HG03469 (cell line): ENCODE results near the gene GRIP1.

Experiments used
- ATAC-seq: cut with Tn5 transposase; IDR thresholded peaks from one replicate; pipeline ENCODE4 v1.9.1; 2021; ENCODE audit warnings: mild to moderate bottlenecking, moderate library complexity, moderate number of reproducible peaks; ENCODE audit not compliant: unreplicated experiment

GRIP1 gene

GRCh38 chr12:66603981-66604479, 74.8 kb downstream of the GRIP1 start:
- ATAC-seq = no peak

GRCh38 chr12:66603461-66603860, 75.4 kb downstream of the GRIP1 start:
- ATAC-seq = no peak

GRCh38 chr12:66602483-66603143, 76.3 kb downstream of the GRIP1 start:
- ATAC-seq = no peak

GRCh38 chr12:66600903-66601302, 78.0 kb downstream of the GRIP1 start:
- no peak for ATAC-seq

- no peak for ATAC-seq
These were observed 79.1 kb downstream of the GRIP1 start for GRCh38 chr12:66599816-66600215.

GRCh38 chr12:66598608-66599007, 80.3 kb downstream of the GRIP1 start:
- no peak for ATAC-seq

- ATAC-seq = no peak
These were observed 80.8 kb downstream of the GRIP1 start for GRCh38 chr12:66598079-66598478.

GRCh38 chr12:66596199-66596598, 82.7 kb downstream of the GRIP1 start:
- no peak for ATAC-seq

GRCh38 chr12:66594688-66595087, 84.2 kb downstream of the GRIP1 start:
- ATAC-seq = no peak

- ATAC-seq = no peak
These were observed 88.4 kb downstream of the GRIP1 start for GRCh38 chr12:66590275-66590985.

GRCh38 chr12:66589095-66589494, 89.8 kb downstream of the GRIP1 start:
- ATAC-seq = no peak

GRCh38 chr12:66587912-66588311, 91.0 kb downstream of the GRIP1 start:
- ATAC-seq = peak; percentile 55

GRCh38 chr12:66584673-66585072, 94.2 kb downstream of the GRIP1 start:
- ATAC-seq = no peak

- ATAC-seq = no peak
These were observed 105.3 kb downstream of the GRIP1 start for GRCh38 chr12:66573605-66574004.

- ATAC-seq = no peak
These were observed 106.0 kb downstream of the GRIP1 start for GRCh38 chr12:66572845-66573244.

GRCh38 chr12:66571361-66571915, 107.4 kb downstream of the GRIP1 start:
- no peak for ATAC-seq

GRCh38 chr12:66563220-66563619, 115.7 kb downstream of the GRIP1 start:
- ATAC-seq = no peak

GRCh38 chr12:66555113-66555512, 123.8 kb downstream of the GRIP1 start:
- no peak for ATAC-seq

GRCh38 chr12:66552716-66553115, 126.2 kb downstream of the GRIP1 start:
- no peak for ATAC-seq

- no peak for ATAC-seq
These were observed 128.2 kb downstream of the GRIP1 start for GRCh38 chr12:66550626-66551025.

- no peak for ATAC-seq
These were observed 129.9 kb downstream of the GRIP1 start for GRCh38 chr12:66549050-66549389.
